GM15510 (cell line): Measurements from ENCODE around the gene THAP11.

Experiments used
- POLR2A ChIP-seq: IDR thresholded peaks from 3 replicates; pipeline ENCODE4 v1.6.1; 2011; ENCODE audit warnings: borderline replicate concordance; ENCODE audit not compliant: insufficient read length; ENCODE audit errors: extremely low read depth

Gene THAP11

DNA sequence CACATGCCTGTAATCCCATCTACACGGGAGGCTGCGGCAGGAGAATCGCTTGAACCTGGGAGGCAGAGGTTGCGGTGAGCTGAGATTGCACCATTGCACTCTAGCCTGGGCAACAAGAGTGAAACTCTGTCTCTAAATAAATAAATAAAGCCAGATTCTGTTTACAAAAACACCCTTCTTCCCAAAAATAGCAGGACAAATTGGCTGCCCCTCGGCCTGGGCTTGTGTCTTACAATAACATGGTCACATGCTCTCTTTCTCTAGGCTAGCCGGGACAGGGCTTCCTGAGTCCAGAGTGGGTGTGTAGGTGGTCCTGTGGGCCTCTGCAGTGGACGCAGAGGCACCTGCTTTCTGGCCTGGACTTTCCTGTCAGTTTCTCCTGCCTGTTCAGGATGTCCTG is 27.5 kb downstream of the THAP11 start:
- no peak for TF ChIP-seq POLR2A

DNA sequence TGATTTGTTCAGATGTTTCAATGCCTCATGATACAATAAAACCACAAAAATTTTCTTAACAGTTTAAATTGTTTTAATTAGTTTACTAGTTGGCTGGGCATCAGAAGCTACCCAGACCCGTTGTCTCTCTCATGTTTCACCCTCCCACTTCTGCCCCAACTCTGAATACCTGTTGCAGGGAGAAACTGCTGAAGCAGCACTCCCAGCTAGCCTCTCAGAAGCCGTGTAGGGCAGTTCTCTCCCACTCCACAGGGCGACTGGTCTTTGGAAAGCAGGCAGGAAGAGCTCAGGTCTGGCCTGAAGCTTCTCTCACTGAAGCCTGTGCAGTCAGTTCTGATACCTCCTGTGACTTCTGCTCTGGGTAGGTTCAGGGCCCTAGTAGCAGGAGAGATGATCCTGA is 29.1 kb downstream of the THAP11 start:
- no peak for TF ChIP-seq POLR2A

DNA sequence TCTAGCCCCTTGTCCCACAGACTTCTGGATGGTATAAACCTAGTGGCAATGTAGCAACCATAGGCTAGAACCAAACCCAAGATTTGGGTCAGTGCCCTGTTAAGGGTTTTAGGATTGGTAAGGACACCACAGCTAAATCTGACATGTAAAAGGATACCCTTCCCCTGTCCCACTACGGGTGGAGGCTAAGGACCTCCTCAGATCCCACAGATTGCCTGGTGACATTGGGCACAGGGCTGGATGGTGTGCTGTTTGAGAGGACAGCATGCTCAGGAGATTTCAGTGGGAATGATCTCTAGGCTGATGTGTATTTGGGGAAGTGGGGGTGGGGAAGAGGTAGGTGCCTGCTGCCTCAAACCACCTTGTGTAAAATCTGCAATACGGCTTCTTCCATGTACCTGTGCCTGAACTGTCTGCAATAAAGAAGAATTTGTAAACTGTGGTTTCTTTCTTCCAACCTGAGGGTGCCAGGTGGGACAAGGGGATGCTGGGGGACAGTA is 30.1 kb downstream of the THAP11 start:
- TF ChIP-seq POLR2A = no peak

DNA sequence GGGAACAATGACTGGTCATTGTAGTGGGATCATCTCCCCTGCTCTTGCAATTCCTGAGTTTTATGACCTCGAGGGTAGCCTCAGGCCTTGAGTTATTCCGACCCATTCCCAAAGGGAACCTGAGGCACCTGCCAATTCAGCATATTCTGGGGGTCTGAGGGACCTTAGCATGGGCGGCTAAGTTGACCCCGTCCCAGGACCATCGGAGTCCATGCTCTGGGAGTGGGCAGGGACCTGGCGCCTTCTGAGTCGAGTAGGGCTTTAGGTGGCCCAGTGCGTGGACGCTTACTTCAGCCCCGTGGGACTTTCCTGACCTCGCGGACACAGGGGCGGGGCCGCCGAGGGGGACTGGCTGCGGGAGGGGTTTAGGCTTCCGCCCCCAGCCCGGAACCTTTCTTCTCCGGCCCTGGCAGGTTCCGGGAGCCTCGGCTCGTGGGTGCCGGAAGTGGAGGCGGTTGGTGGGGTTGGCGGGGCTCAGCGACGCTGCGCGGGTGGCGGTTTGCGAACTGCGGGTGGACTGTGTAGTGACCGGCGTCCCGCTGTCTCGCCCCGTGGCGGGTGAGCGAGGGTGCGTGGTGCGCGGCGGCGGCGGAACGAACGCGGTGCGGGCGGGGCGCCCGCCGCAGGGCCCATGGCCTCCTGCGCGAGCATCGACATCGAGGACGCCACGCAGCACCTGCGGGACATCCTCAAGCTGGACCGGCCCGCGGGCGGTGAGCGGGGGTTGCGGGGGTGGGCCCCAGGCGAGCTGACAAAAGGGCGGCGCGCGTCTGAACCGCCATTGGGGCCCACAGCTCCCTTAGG is 30.7 kb downstream of the THAP11 start, which contains the start of gene EDC4:
EDC4 (plus strand) TSS at position 422 of the 804 bp plus-strand sequence; CDS start at position 632, 210 bp downstream.
- TF ChIP-seq POLR2A = peak; percentile 84

DNA sequence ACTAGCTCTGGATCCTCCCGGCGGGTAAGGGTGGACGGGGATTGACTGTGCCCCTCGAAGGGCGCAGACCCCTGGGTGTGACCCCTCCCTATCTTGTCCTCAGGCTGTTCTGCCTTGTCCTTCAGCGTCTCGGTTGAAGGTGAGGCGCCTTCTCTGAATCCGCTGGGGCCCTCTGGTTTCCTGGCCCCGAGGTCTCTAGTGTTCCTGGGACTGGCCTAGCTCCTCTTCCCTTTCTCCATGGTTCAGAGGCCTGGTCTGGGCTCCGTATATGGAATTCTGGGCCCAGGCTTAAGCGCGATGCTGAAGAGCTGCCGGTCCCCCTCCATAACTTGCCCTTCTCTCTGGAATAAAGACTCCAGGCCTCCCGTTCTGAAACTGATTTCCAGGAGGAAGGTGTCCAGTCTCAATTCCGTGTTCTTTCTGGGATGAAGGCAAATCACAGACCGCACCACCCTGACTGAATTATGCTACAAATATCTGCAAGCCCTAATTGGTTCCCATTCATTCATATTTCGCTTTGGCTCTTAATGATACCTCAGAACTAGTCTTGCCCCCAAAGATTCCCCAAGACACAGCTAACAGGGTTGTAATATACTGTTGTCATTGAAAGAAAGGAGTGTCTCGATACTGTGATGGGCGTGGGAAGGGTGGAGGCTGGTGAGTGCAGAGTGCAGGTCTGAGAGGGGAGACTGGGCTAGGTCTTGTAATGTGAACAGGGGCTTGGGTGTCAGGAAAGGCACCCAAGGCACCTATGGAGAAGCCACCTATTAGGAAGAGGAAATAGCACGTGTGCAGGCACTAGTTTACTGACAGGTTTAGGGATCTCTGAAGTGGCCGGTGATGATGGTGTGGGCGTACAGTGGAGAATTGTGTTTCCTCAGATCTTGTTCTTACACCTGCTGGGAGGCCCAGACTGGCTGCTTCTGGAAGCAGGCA is 31.6 kb downstream of the THAP11 start:
- TF ChIP-seq POLR2A = no peak

- TF ChIP-seq POLR2A = no peak
Measured at GRCh38 chr16:67874372-67874771, 32.3 kb downstream of the THAP11 start.

- TF ChIP-seq POLR2A = no peak
Measured at GRCh38 chr16:67877064-67877463, 34.9 kb downstream of the THAP11 start.

GRCh38 chr16:67878232-67878631 is 36.1 kb downstream of the THAP11 start:
- no peak for TF ChIP-seq POLR2A

GRCh38 chr16:67878846-67879245 is 36.7 kb downstream of the THAP11 start:
- TF ChIP-seq POLR2A = no peak

- TF ChIP-seq POLR2A = no peak
Measured at GRCh38 chr16:67879462-67879861, 37.3 kb downstream of the THAP11 start.

DNA sequence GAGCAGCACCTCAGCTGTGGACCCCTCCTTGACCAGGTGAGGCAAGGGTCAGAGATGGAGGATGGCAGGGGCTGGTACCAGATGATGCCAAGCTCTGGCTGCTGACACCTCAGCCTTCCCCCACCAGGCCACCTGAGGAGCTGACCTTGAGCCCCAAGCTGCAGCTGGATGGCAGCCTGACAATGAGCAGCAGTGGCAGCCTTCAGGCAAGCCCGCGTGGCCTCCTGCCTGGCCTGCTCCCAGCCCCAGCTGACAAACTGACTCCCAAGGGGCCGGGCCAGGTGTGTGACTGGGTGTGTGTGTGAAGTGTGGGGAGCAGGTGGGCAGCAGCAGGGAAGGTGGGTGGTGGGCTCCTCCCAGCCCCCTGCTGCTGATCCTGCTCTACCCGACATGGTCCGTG is 37.8 kb downstream of the THAP11 start:
- TF ChIP-seq POLR2A = no peak

GRCh38 chr16:67880584-67880983 is 38.5 kb downstream of the THAP11 start:
- TF ChIP-seq POLR2A = no peak

GRCh38 chr16:67881621-67882161 is 39.6 kb downstream of the THAP11 start:
- TF ChIP-seq POLR2A = no peak

DNA sequence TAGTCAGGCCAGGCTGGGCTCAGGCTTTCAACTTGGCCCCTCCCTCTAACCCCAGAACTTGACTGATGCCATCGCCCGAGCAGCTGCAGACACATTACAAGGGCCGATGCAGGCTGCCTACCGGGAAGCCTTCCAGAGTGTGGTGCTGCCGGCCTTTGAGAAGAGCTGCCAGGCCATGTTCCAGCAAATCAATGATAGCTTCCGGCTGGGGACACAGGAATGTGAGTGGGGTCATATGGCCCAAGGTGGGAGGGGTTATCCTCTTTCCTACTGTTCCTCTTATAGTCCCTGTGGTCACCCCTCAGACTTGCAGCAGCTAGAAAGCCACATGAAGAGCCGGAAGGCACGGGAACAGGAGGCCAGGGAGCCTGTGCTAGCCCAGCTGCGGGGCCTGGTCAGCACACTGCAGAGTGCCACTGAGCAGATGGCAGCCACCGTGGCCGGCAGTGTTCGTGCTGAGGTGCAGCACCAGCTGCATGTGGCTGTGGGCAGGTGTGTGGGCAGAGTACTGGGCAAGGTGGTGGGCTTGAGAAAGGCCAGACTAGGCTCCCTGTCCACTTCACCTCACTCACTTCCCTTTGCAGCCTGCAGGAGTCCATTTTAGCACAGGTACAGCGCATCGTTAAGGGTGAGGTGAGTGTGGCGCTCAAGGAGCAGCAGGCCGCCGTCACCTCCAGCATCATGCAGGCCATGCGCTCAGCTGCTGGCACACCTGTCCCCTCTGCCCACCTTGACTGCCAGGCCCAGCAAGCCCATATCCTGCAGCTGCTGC is 40.4 kb downstream of the THAP11 start:
- TF ChIP-seq POLR2A = no peak
